GM23248 (cell line): ENCODE results near the gene ABL2.

Experiments
- EZH2 ChIP-seq: fragments of 200-600 bp; sonication (generic); IDR thresholded peaks from 2 replicates; pipeline ENCODE4 v1.6.1; 2018; ENCODE audit warnings: antibody characterized with exemption, mild to moderate bottlenecking; ENCODE audit not compliant: insufficient read depth, poor library complexity, severe bottlenecking
- EZH2phosphoT487 ChIP-seq: fragments of 200-600 bp; sonication (generic); IDR thresholded peaks from 2 replicates; pipeline ENCODE4 v1.6.1; 2018; ENCODE audit warnings: antibody characterized with exemption, moderate library complexity, mild to moderate bottlenecking, low read depth; ENCODE audit not compliant: insufficient read depth

DNA sequence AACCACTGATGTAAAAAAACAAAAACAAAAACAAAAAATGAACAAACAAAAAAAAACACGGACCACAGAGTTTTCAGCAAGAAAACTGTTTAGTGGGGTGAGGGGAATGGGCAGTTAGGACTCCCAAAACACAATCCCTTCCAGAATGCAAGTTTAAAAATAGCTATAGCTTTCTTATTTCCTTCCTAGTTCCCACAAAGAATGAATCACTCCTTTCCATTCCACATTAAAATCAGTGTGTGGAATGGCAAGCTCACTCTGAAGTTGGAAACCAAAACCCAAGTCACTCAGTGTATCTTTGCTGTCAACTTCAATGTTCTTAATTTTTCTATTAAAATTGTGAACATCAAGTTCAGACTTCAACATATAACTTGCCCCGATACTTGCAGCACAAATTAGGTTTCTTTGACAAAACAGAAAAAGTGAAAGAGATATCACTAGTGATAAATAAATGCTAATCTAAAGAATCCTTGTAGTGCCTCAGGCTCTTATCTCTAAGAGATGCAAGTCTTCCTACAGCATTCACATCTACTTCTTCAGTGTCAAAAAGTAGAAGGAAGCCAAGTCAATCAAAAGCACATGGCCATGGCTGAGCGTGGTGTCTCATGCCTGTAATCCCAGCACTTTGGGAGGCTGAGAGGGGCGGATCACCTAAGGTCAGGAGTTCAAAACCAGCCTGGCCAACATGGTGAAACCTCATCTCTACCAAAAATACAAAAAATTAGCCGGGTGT lies 102.1 kb downstream of the ABL2 start:
- TF ChIP-seq EZH2 (no peak), EZH2phosphoT487 (no peak)
